ENCODE data around the gene KCNJ8. TPM values are rescaled to one million over a fixed set of nuclear protein-coding genes. Genes with fewer than 3 reads are reported as not detected.
"Not testable (repeated sequence)": the region's sequence is repeated elsewhere in the genome, so short reads cannot be mapped to it uniquely, and the experiment has no call there.

KCNJ8 gene
- total RNA-seq, 1 donor from 2014 or later, result 10.8 TPM

DNA sequence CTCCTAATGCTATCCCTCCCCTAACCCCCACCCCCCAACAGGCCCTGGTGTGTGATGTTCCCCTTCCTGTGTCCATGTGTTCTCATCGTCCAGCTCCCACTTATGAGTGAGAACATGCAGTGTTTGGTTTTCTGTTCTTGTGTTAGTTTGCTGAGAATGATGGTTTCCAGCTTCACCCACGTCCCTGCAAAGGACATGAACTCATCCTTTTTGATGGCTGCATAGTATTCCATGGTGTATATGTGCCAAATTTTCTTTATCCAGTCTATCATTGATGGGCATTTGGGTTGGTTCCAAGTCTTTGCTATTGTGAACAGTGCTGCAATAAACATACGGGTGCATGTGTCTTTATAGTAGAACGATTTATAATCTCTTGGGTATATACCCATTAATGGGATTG, 15.2 kb upstream of the KCNJ8 start:
- intact Hi-C loops (cut with DNase I); ATAC-seq; DNase-seq (ENCODE audit: low spot score): not testable (repeated sequence)

DNA sequence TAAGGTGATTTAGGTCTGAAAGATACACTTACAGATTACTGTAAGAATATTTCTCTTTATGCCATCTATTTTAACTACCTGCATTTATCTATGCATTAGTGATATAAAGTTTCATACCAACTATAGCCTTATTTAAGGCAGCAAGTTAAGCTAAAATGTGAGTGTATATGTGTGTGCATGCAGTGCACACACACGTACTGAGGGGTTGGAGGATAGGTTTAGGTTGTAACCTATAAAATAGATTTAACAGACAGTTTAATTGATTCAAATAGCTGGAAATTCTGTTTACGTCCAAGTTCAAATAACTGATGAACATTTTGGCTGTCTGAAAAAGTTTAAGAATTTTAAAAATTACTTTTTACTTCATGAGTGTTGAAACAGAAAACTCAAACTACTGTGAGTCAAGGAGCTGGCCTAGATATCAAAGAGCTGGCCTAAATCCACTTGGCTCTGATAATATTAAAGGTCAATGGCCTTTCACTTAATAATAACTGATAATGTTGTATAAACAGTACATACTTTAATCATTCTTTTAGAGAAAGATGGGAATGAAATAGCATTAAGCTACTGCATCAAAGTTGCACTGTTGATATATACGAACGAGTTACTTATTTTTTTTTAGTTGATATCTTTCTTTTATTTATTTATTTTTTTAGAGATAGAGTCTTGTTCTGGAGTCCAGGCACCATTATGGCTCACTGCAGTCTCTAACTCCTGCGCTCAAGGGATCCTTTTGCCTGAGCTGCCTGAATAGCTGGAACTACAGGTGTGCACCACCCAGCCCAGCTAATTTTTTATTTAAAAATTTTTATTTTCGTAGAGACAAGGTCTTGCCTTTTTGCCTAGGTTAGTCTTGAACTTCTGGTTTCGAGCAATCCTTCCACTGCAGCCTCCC, 13.8 kb upstream of the KCNJ8 start:
- no peak for DNase-seq (ENCODE audit: low spot score)
- no peak for ATAC-seq
- intact Hi-C loops (cut with DNase I), result no loop called here

DNA sequence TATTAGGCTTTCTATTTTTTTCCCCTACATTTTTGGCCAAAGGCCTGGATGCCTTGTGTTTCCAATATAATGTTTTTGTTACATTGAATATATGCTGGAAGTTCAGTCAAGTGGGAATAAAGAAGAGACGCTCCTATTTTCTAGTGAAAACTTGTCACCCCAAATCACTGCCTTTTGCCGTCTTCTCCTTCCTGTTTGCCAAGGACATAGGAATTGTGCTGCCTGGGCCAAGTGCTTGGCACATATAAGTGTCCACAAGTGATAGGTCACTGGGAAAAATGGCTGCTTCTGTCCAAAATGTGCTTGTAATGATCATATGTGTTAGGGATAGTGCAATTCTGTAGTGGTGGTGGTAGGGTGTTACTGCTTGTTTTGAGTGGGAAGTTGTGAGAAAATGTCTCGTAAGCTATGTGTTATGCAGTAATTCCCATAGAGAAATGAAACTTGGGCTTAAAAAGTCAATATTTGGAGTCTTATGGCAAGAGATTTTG, 11.6 kb upstream of the KCNJ8 start:
- ATAC-seq (no peak), DNase-seq (ENCODE audit: low spot score) (no peak)
- intact Hi-C loops (cut with DNase I), result no loop called here

DNA sequence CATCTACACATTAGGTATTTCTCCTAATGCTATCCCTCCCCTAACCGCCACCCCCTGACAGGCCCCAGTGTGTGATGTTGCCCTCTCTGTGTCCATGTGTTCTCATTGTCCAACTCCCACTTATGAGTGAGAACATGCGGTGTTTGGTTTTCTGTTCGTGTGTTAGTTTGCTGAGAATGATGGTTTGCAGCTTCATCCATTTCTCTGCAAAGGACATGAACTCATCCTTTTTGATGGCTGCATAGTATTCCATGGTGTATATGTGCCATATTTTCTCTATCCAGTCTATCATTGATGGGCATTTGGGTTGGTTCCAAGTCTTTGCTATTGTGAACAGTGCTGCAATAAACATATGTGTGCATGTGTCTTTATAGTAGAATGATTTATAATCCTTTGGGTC, 8.2 kb upstream of the KCNJ8 start:
- ATAC-seq; intact Hi-C loops (cut with DNase I); DNase-seq (ENCODE audit: low spot score): not testable (repeated sequence)

DNA sequence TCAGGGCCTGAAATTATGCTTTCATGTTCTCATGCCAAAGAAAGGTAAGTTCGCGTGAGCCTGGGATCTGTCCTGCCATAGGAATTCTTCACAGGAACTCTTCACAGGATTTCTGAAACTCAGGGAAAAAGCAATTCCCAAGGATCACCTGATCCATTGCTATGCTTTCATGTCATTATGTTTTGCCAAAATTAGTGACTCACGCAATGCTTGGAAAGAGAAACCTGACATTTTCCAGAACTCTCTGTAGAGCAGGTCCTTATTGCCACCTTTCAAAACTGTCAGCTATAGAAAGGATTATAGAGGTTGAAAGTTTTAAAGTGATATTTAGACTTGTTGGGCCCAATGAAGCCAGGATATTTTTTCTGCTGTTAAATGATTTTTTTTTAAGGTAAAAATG, 6.3 kb upstream of the KCNJ8 start:
- ATAC-seq (no peak), DNase-seq (ENCODE audit: low spot score) (no peak)
- intact Hi-C loops (cut with DNase I), result no loop called here

DNA sequence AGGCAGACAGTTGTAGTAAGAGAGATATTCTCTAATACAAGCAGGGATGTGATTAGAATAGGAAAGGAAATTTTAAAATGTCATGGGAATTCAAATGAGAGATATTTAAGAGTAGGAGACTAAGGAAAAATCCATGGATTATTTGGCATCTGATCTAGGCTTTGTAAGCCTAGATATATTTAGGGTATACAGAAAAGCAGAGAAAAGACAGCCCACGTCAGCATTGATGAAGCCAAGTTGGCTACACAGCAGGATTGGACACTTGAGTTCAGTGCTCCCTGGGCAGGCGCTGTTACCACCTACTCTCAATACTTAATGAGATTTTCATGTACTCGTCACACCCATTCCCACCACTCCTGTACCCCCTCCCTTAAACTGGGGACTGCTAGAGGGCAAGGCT, 1.7 kb upstream of the KCNJ8 start:
- ATAC-seq, result no peak
- intact Hi-C loops (cut with DNase I), result no loop called here

DNA sequence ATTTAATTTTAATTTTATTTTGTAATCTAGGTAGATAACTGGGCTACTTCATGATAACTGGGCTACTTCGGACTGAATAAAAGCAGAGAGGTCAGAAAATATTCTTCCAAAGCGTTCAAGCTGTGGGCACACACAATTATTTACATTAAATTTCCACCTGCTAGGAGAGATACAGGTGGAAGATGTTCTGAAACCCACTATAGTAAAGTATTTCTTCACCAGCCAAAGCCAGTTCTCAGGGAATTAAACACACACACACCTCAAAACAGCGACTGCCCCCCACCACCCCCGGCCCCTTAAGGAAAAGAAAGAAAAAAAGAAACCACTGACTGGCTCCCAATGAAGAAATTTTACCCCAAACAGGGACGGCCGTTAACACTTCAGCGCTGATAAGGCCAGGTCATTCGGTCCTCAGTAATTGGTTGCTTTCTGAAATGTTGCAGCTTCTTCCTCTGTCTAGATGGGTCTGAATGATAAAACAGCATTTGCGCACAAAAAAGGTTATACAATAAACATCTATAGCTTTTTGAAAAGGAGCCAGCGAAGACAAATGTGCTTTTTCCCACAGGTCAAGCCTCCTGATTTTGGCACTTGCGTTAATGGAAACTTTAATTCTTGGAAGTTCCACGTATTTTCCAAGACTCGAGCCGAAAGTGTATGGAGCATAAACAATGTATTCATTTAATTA, 771 bp upstream of the KCNJ8 start:
- intact Hi-C loops (cut with DNase I), result no loop called here
- ATAC-seq, result peak; percentile 40
- DNase-seq (ENCODE audit: low spot score), result no peak

More for the DNA sequence above, 1.7 kb upstream of the KCNJ8 start:
- no peak for DNase-seq (ENCODE audit: low spot score)

DNA sequence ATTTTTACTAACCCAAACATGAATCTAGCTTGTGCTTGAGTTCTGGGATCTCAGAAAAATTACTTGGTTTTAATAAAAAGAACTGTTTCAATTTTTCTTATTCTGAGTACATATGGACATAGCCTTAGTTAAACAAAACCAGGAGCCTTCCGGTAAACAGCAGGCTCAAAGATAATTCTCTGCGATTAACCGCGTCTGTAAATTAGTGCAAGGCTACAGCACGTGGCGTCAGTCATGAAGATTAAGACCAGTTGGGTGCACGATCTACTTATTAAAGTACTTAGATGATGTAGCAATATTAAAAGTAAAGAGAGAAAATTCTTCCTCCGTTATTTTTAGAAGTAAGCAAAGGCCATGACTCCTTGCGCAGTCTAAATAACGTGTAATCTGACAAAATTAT, 700 bp downstream of the KCNJ8 start:
- ATAC-seq, result no peak
- intact Hi-C loops (cut with DNase I), result no loop called here
- no peak for DNase-seq (ENCODE audit: low spot score)

DNA sequence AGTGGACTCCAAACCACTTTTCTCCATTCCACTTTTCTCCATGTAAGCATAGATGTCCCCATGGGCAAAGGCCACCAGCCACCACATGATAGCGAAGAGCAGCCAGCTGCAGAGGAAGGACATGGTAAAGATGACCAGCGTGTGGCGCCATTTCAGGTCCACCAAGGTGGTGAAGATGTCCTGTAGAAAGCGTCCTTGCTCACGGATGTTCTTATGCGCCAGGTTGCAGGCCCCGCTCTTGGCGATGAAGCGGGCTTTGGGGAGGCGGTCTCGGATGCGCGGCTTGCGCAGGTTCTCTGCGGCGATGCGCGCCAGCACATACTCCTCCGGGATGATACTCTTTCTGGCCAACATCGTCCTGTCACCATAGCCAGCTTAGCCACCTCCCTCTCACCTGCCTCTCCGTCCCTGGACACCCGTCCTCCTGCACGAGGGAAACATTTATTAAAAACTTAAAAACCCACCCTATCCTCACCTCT, 1.2 kb downstream of the KCNJ8 start:
- ATAC-seq, result peak; percentile 29
- peak; percentile 65 for DNase-seq (ENCODE audit: low spot score)
- intact Hi-C loops (cut with DNase I), result no loop called here

DNA sequence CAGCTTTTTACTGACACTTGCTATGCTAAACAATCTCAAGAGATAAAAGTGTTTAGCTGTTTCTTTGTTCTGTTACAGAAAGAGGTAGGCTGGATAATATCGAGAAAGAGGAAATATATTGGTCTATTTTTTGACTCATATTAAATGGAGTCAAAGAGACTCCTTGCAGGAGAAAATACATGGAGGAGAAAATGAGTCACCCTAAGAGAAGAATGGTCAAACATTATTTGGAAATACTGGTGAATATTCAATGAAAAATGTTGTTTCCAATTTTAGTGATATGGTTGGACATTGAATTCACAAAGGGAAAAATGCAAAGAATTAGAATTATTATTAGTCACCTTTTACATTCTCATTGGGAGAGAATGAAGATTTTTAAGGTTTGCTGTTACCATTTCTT, 3.2 kb downstream of the KCNJ8 start:
- no peak for ATAC-seq
- intact Hi-C loops (cut with DNase I), result no loop called here
- DNase-seq (ENCODE audit: low spot score), result no peak

DNA sequence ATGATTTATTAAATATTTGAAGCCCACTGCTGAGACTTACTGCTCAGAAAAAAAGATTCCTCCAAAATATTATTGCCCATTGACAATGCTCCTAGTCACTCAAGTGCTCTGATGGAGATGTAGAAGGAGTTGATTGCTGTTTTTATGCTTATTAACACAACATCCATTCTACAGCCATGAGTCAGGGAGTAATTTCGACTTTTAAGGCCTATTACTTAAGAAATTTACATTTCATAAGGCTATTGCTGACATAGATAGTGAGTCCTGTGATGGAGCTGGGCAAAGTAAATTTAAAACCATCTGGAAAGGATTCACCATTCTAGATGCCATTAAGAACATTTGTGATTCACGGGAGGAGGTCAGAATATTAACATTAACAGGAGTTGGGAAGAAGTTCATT, 5.2 kb downstream of the KCNJ8 start:
- DNase-seq (ENCODE audit: low spot score) (no peak), ATAC-seq (no peak)
- intact Hi-C loops (cut with DNase I), result no loop called here

DNA sequence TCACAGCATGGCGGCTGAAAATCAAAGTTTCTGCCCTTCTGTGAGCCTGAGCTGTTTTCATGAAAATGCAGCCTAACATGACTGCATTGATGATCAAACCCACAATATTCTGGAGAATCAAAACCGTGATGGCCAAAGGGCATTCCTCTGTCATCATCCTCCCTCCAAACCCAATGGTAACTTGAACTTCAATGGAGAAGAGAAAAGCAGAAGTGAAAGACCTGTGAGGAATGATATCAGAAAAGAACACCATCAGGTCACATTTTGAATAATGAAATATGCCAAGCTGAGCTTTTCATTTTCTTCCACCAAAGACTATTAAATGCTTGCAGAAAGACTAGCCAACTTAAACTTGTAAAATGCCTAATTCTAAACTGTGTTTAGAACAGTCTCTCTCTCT, 8.1 kb downstream of the KCNJ8 start:
- no peak for ATAC-seq
- no peak for DNase-seq (ENCODE audit: low spot score)
- intact Hi-C loops (cut with DNase I), result no loop called here

DNA sequence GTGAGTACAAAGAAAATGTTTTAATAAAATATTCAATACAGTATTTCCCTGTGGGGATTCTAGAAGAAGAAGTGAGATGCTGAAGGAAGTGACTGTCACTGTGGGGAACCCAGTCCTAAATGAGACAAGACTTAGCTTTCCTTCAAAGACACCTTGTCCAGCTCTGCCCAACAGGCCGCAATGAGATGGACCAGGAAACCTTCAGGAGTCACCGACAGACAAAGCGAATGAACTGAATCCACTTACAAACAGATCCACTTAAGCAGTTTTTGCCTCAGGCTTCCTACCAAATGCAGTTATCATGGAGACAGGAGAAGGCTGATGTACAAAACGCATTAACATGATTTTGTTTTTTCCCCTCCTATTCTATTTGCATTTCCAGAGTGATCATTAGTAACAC, 9.6 kb downstream of the KCNJ8 start:
- intact Hi-C loops (cut with DNase I), result no loop called here
- ATAC-seq, result no peak
- DNase-seq (ENCODE audit: low spot score), result no peak

DNA sequence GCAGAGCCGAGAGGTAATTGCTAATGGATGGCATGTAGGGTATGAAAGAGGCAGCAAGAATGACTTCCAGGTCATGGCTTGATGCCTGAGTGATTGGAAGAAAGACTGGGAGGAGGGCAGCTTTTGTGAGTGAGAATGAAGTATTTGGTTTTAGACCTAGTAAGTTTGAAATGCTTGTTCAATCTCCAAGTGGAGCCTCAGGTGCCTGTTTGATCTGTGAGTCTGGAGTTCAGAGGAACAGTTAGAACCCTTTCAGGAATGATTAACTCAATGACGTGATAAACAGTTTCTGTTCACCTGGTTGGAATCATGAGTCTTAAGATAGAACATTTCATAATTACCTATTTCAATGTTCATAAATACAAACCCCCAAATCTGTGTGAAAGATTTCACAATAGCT, 10.4 kb downstream of the KCNJ8 start:
- intact Hi-C loops (cut with DNase I), result no loop called here
- DNase-seq (ENCODE audit: low spot score) (no peak), ATAC-seq (no peak)

DNA sequence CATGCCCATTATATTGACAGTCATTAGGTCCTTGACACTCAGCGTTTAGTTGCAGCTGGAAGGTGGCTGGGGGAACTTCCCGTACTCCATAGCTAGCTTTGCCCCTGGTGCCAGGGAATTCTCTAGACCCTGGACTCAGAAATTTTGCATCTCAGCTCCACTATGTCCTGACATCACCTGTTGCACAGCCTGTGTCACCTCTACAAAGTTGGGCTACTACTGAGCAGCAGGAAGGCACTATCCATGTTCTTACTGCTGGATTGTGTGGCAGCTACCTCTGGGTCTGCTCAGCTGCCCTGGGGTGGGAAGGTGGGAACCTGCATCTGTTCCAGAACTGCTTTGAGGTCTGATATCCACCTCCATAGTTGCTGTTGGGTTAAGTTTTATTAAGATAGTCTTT, 11.0 kb downstream of the KCNJ8 start:
- ATAC-seq, result no peak

DNA sequence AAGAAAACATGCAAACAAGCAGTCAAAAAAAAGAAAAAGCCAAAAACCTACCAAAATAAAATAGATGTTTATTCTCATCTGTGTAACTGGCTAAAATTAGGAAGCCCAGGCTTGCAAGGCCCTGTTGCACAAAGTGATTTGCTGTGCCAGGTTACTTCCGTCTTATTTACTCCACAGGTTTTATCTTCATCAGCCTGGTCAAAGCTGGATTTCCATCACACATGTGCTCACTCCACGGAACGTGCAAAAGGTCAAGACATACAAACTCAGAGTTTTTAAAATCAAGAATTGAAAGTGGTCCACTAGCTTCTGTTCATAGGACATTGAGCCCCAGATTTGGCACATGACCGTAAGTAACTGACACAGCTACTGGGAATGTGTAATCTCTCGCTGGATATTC, 14.8 kb downstream of the KCNJ8 start:
- ATAC-seq (no peak), DNase-seq (ENCODE audit: low spot score) (no peak)
- intact Hi-C loops (cut with DNase I), result no loop called here

More for the DNA sequence above, 11.0 kb downstream of the KCNJ8 start:
- no peak for DNase-seq (ENCODE audit: low spot score)
- intact Hi-C loops (cut with DNase I), result no loop called here

DNA sequence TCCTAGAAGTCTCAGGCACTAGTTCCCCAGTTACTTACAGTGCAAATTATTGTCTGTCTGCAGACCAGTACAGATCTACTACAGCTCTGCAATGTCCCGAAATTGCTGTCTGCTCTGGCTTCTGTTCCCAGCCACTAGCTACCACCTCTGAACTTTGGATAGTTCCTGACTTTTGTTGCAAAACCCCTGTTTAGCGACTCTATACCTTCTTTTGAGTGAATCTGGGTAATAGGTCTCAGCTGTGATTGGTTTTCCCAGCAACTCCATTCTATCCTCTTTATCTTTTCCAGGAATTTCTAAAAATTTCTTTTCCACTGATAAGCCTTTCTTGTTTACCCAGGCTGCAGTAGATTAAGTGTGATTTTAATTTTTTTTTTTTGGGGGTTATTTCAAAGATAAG, 16.8 kb downstream of the KCNJ8 start:
- DNase-seq (ENCODE audit: low spot score) (no peak), ATAC-seq (no peak)
- intact Hi-C loops (cut with DNase I), result no loop called here

DNA sequence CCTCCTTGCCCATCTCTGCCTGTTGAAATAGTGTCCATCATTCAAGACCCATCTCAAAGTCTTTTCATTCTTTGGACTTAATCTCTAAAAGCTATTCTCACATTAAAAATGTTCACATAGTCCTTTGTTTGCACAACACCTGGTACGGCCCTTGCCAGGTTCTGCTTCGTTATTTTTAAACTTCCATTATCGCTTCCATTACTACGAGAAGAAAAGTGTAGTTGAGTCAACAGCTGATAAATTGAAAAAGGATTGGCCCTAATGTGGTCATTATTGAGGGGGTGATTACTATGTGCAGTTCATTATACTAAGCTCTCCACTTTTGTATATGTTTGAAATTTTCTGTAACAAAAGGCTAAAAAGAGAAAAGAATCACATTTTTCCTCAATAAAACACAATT, 17.8 kb downstream of the KCNJ8 start:
- no peak for ATAC-seq
- intact Hi-C loops (cut with DNase I), result no loop called here
- no peak for DNase-seq (ENCODE audit: low spot score)

DNA sequence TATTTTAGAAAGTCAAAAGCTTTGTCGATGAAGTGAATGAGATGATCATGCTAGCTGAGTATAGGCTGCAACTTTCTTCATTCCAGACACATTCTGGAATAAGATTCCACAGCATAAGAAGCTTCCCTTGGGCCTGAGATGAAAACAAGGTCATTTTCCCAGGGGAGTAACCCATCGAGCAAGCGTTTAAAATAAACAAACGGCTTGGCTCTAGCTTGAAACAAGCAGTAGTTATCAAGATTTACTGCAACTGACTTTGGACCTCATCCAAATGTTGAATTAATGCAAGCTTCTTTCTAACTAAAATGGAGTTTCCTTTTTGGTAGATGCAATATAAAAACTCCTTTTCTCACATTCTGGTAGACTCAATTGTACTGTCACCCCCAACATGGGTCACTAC, 23.0 kb downstream of the KCNJ8 start:
- intact Hi-C loops (cut with DNase I), result no loop called here
- no peak for DNase-seq (ENCODE audit: low spot score)
- ATAC-seq, result no peak

DNA sequence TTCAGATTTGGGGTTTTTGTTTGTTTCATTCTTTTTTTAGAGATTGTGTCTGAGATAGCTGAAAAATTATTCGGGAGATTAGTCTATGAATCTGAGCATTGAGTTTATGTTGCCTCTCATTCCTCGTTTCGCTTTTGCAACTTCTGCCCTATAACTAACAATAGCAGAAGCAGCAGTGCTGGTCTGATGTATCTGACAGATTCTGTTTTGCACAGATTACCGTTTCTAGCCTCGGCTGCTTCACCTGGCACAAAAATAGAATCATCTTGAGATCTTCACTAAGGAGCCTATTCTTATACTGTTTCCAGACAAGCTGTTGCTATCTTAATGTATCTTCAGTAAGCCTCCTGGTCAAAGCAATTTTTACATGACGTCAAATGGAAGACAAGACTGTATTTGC, 29.2 kb downstream of the KCNJ8 start:
- no peak for ATAC-seq
- DNase-seq (ENCODE audit: low spot score), result no peak
- intact Hi-C loops (cut with DNase I), result no loop called here
